HG02759 (cell line): ENCODE data around the gene TMEM116.
A peak's percentile ranks its signal among the peaks of the same experiment; 100 is the strongest.
"Not testable (repeated sequence)": the region's sequence is repeated elsewhere in the genome, so short reads cannot be mapped to it uniquely, and the experiment has no call there.

Experiments
- ATAC-seq: cut with Tn5 transposase; IDR thresholded peaks from one replicate; pipeline ENCODE4 v1.9.1; 2021; ENCODE audit warnings: mild to moderate bottlenecking, moderate library complexity; ENCODE audit not compliant: unreplicated experiment

TMEM116 gene

DNA sequence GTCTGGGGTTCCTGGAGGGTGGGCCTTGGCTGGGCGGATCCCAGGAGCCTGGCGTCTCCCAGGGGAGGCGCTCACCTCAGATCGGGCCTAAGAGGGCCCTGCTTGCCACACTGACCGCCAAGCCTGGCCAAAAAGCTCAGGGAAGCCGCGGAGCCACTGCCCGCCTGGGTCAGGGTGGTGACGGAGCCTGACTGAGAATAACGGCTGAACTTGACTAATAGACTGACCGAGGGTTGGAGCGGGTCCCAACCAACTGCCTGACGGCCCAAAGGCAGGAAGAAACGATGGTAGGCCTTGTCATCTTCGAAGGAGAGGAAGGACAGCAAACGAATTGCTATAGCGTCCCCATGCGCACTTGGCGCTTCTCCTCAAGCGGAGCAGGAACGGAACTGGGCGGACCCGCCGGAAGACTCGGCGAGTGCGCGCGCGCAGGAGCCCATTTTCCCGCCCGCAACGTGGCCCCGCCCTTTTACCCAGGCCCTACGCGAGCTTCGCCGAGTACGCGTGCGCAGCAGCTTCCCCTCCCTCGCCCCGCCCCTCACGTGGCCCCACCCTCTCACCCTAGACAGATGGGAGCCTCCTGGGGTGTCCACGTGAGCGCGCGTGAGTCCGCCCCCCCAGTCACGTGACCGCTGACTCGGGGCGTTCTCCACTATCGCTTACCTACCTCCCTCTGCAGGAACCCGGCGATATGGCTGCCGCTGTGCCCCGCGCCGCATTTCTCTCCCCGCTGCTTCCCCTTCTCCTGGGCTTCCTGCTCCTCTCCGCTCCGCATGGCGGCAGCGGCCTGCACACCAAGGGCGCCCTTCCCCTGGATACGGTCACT lies at the start of gene TMEM116, which contains the start of gene ERP29:
Gene TMEM116, minus strand, starts transcription at position 391 of the 826 bp plus-strand sequence. CDS start 7,895 bp downstream, outside the sequence.
Gene ERP29, plus strand, starts transcription at position 652 of the 826 bp plus-strand sequence. Its CDS starts 40 bp downstream, at position 692.
- ATAC-seq, result peak; percentile 72

DNA sequence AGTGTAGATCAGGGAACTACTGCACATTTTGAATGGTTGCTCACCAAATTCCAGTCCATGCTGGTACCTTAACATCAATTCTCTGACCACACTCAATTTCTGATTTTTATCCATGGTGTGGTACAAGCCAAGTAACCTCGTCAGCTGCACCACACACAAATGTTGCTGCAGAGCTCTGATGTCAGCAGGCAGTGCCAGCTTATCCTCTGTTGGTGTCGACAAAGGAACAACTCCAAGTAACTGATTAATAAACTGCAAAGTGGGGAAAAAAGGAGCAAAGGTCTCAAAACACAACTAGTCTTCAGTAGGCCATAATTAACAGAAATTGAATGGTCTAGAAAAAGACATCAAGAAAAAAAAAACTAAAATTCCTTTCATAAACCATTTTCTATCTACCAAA lies 48.2 kb upstream of the TMEM116 start:
- no peak for ATAC-seq

DNA sequence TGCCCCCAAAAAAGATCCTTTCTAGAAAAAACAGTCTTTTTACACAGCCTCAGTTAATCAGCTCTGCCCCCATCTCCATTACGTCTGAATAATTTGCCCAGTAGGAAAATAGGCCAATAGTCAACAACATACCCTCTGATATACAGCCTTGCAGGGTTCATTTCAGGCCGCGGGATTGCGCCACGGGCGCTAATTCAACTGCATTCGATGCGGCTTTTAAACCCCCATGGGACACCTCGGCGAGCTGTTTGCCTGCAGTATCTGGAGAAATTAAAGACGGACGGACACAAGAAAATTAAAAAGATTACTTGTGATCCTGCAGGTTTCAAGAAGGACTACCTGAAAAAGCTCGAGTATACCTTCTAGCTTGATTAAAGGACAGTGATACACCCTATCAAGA lies 36.4 kb upstream of the TMEM116 start:
- no peak for ATAC-seq

DNA sequence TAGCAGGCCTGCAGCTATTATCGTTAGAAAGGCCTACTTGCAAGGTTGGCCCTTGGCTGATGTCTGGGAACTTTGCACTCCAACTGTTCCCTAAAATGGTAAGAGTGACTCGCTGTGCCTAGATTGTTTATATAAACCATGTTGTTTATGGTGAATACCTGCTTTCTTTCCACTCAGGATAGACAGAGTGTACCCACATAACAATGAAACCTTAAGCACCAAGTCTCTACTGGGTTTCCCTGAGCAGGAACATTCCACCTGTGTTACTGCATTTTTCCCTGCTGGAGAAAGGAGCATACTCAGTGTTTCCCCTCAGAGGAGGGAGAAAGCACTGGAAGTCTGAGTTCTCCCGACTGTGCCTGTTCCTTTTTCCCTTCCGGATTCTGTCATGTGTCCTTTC lies 33.0 kb upstream of the TMEM116 start:
- ATAC-seq, result no peak

DNA sequence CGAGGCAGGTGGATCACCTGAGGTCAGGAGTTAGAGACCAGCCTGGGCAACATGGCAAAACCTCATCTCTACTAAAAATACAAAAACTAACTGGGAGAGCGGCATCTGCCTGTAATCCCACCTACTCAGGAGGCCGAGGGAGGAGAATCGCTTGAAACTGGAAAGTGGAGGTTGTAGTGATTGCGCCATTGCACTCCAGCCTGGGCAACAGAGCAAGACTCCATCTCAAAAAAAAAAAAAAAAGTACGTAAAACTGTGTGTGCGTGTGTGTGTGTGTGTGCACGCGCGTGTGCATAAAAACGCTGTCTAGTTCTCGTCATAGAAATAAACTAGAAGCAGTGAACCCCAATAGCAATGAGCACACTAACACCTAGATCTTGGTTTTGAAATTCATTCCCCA lies 23.6 kb upstream of the TMEM116 start:
- not testable (repeated sequence) for ATAC-seq

DNA sequence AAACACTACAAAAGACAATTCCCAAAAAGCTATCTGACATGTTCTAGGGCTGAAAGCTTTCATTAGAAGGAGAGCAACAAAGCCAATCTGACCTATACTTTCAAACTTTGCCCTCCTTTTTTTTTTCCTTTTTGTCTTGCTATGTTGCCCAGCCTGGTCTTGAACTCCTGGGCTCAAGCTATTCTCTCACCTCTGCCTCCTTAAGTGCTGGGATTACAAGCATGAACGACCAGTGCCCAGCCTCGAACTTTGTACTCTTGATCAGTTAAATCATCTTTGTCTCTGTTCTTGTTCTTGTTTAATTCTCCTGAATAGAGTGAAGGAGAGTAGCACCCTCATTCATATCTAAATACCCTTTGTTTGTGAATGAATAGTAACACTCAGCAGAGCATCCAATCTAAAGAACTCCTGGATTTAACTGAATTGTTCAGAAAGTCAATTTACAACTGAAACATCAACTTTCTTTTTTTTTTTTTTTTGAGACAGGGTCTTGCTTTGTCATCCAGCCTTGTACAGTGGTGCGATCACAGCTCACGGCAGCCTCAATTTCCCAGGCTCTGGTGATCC lies 22.3 kb upstream of the TMEM116 start:
- no peak for ATAC-seq

DNA sequence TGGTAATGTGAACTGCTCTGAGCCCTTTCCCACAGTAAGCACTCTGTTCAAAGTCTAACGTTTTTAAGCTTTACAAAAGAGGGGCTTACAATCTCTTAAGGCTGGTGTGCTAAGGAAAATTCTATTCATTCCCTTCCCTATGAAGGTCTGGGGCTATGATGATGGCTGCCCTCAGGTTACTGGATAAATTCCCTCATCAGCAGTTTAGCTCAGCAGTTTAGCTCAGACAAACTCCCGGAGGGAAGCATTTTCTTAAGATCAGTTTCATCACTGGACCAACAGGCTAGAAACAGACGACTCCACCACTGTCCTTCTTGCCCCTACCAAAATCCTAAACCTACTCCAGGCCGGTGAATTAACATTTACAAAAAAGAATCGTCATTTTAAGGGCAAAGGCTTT lies 19.3 kb upstream of the TMEM116 start:
- no peak for ATAC-seq

DNA sequence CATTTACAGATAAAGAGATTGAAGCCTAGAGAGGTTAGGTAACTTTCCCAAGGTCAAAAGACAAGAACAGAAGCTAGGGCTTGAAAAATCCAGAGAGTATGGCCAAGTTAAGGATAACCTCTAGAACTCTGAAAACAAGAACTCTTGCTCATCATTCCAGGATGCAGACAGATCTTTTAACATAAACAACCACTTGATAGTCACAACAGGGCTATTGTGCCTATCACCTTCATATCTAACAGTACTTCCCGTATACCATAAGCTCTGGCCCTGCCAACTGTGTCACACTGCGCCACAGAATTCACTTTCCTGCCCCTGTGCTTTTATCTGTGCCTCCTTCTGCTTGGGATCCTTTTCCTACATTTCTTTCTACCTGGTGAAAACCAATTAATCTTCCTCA lies 18.5 kb upstream of the TMEM116 start:
- no peak for ATAC-seq

DNA sequence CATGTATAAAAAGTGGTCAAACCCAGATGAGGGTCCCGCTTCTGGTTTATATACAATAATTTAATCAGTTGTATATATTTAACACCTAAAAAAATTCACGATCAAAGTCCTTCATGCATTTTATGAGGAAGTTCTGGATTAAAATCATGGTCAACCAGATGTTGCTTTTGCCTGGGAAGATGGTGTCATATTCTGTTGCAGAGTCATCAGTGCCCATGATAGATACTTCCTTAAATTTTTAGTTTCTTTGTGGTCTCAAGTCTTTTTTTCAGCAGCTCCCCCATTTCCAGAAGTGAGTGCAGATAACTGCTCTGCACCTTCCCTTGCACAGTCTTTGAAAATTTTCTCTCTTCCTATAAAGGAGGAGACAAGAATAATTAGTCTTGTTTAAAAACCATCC lies 16.3 kb upstream of the TMEM116 start:
- no peak for ATAC-seq

DNA sequence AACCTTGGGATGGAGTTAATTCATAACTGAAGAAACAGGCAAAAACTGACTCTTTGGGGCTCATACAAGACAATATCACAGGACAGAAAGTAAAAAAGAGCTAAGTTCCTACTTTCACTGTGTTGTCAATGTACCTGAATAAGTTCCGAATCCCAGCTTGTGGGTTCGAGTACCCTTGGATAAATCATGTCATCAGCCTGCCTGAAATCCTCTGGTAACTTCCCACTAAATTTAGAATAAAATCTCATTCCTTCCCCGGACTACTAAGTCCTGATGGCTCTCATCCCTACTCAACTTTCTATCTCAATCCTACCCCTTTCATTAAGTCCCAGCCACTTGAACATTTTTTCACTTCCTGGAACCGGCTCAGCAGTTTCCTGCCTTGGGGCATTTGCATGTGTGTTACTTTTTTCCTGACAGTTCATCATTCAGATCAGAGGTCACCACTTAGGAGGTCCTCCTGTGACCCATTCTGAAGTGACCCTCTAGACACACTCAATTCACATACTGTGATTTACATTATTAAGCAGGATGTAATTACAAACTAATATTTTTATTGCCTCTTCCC lies 12.9 kb upstream of the TMEM116 start:
- no peak for ATAC-seq

DNA sequence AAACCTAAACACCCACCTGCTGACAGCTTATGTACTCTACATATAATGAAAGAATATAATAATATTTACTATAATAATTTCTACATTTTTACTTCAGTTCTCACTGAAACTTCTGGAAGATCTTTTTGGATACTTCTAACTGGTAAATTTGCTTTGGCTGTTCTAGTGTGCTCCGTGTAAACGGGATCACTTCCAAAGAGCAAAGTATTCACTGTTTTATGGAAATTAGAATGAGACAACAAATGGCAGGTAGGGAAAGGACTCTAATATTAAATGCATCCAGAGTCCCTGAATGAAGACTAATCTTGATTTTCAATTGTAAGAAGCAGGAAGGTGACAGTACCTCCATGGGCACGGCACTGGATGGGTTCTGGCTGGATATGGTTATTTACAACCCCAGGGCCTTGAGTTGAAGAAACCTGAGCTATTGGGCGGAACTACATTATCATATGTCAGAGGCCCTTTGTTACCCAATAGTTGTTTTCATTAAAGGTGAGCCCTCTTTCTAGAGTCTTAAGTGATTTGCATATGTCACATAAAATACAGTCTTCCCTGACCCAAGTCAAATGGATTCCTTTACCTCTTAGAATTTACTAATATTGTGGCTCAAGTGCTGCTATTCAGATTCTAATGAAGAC lies 10.9 kb upstream of the TMEM116 start:
- no peak for ATAC-seq

DNA sequence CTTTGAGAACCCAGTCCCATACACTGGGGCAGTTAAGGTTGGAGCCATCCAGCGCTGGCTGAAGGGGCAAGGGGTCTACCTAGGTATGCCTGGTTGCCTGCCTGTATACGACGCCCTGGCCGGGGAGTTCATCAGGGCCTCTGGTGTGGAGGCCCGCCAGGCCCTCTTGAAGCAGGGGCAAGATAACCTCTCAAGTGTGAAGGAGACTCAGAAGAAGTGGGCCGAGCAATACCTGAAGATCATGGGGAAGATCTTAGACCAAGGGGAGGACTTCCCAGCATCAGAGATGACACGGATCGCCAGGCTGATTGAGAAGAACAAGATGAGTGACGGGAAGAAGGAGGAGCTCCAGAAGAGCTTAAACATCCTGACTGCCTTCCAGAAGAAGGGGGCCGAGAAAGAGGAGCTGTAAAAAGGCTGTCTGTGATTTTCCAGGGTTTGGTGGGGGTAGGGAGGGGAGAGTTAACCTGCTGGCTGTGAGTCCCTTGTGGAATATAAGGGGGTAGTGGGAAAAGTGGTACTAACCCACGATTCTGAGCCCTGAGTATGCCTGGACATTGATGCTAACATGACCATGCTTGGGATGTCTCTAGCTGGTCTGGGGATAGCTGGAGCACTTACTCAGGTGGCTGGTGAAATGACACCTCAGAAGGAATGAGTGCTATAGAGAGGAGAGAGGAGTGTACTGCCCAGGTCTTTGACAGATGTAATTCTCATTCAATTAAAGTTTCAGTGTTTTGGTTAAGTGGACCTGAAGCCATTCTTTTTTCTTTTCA lies 9.5 kb upstream of the TMEM116 start:
- no peak for ATAC-seq

DNA sequence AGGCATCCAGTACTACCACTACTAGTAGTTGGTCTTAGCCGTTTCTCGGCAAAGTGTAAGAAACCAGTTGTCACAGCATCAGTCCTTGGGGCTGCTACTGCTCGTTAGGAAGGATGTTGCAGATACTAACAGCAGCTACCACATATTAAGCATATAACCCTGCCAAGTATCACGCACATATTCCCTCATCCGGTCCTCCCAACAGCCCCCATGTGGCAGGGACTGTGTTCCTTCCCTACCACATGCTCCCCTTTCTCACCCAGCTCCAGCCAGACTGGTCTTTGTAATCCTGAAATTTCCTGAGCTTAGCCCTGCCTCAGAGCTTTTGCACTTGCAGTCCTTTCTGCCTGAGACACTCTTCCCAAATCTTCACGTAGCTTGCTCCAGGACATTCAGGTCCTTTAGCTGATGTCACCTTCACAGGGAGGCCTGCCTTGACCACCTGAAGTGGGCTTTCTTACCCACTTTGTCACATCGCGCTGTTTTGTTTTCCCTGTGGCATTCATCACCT lies 8.0 kb upstream of the TMEM116 start:
- no peak for ATAC-seq

DNA sequence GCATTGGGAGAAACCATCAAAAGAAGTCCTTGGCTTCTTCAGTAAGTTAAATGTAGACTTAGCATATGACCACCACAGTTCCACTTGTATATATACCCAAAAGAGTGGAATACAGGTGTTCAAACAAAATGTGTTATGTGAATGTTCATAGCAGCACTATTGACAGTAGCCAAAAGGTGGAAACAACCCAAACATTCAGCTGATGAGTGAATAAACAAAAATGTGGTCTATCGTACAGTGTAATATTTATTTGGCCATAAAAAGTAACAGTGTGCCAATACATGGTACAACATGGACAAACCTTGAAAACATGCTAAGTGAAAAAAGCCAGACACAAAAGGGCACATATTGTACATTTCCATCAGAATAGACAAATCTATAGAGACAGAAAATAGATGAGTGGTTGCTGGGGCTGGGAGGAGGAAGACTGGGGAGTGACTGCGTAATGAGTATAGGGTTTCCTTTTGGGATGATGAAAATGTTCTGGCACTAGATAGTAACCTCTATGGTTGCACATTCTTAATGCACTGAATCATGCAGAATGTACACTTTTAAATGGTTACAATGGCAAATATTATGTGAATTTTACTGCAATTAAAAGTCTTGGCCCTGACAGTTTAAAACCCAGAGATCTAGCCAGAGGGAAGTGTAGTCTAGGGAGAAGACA lies 5.7 kb upstream of the TMEM116 start:
- ATAC-seq, result no peak

DNA sequence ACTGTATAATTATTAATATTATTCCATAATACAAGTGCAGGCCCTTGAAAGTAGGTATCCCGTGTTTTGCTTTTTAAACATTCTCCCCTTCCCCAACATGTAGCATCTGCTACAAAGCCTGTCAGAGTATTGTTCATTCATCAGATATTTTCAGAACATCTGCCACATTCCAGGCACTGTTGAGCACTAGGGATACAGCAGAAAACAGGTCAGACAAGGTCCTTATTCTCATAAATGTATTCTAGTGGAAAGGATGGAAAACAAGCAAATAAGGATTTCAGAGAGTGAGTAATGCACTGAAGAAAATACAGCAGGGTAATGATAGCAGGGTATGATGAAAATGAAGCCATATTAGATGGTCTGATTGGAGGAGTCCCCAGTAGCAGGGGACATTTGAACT lies 4.1 kb upstream of the TMEM116 start:
- no peak for ATAC-seq

DNA sequence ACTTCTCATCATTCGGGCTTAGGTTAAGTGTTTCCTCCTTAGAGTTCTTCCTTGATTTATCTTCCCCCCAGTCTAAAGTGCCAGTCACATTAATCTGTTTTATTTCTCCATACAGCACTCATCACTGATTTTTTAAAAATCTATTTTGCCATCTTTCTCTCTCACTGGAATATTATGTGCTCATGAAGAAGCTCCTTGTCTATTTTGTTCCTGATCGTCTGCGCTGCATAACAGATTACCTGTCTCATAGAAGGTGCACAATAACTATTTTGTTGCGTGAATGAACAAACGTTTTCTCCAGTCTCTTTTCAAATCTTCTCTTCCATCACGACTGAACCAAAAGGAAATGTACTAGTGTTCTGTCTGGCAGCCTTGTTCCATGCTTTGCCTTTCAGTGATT lies 3.0 kb upstream of the TMEM116 start:
- ATAC-seq, result no peak

DNA sequence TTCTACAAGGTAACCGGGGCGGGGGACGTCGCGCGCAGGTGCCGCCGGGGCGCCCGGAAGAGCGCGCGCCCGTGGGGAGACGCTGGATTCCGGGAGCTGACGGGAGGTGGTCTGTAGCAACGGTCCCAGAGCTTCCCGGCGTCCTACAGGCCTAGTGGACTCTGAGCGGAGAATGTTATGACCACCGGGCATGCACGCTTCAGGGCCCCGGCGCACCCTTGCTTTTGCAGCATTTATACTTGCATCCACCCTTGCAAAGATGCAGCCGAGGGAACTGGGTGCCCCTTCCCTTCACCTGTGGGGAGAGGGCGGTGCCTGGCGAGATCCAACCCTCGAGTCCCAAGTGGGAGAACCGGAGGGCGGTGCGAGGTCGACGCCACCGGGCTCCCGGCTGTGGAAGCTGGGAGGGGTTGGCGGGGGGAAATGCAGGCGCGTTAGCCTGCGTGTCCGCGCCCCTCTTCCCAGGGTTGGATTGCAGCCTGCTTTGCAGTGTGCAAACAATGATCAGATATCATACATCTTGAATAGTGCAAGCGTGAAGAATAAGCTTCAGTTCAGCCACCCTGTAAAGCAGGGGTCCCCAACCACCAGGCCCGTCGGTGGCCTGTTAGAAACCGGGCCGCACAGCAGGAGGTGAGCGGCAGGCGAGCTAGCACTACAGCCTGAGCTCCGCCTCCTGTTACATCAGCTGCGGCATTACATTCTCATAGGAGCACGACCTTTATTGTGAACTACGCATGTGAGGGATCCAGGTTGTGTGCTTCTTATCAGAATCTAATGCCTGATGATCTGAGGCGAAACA lies 837 bp upstream of the TMEM116 start:
- ATAC-seq, result peak; percentile 21

DNA sequence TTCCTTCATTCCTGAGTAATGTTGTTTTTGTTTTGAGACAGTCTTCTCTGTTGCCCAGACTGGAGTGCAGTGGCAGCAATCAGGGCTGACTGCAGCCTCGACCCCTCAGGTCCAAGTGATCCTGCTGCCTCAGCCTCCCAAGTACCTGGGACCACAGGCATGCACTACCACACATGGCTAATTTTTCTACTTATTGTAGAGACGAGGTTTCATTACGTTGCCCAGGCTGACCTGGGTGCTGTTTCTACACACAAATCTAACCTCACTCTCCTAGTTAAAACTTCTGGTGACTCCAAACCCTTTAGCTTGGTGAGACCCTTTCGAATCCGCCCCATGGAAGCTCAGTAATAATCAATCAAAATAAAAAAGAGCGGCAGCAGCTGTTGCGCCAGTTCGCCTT lies 1.3 kb downstream of the TMEM116 start:
- no peak for ATAC-seq
